Measurements from ENCODE around the gene MRPS15. TPM values are rescaled to one million over a fixed set of nuclear protein-coding genes. Genes with fewer than 3 reads are reported as not detected.

The MRPS15 gene
- 77.0 to 98.3 TPM (median 83.0 TPM) in 5 replicates for total RNA-seq (2022; extraction: Qiagen RNA extraction; ENCODE audit: low read depth)

GRCh38 chr1:36463803-36464604 lies at the start of gene MRPS15:
MRPS15 (minus strand) TSS chr1:36464384; CDS start chr1:36464275, 109 bp downstream.

GRCh38 chr1:36482724-36483388 lies 18.7 kb upstream of the MRPS15 start, which contains the start of gene CSF3R:
CSF3R (minus strand) TSS chr1:36482913; CDS start chr1:36479496, 3,417 bp downstream.

GRCh38 chr1:36450270-36450918 lies 13.8 kb downstream of the MRPS15 start, which contains the start of gene OSCP1:
OSCP1 (minus strand) TSS chr1:36450451; CDS start chr1:36450369, 82 bp downstream.

Other genes with a start within 250 kb of the MRPS15 start
- gene THRAP3, start 239.9 kb downstream of the MRPS15 start, total RNA-seq (2022; extraction: Qiagen RNA extraction; ENCODE audit: low read depth), result 54.3 to 73.4 TPM (median 57.4 TPM) in 5 replicates
- gene SH3D21, start 158.0 kb downstream of the MRPS15 start, total RNA-seq (2022; extraction: Qiagen RNA extraction; ENCODE audit: low read depth), result 1.7 to 2.6 TPM (median 2.0 TPM) in 5 replicates
- 8.4 to 21.8 TPM (median 20.0 TPM) in 5 replicates for gene EVA1B, start 140.7 kb downstream of the MRPS15 start, total RNA-seq (2022; extraction: Qiagen RNA extraction; ENCODE audit: low read depth)
- gene STK40, start 78.5 kb downstream of the MRPS15 start, total RNA-seq (2022; extraction: Qiagen RNA extraction; ENCODE audit: low read depth), result 6.8 to 11.5 TPM (median 10.1 TPM) in 5 replicates
- 36.9 to 52.4 TPM (median 46.4 TPM) in 5 replicates for gene LSM10, start 66.5 kb downstream of the MRPS15 start, total RNA-seq (2022; extraction: Qiagen RNA extraction; ENCODE audit: low read depth)
- 5.5 to 7.0 TPM (median 6.1 TPM) in 5 replicates for gene OSCP1, start 13.9 kb downstream of the MRPS15 start, total RNA-seq (2022; extraction: Qiagen RNA extraction; ENCODE audit: low read depth)
- not detected in 5 replicates for gene CSF3R, start 18.5 kb upstream of the MRPS15 start, total RNA-seq (2022; extraction: Qiagen RNA extraction; ENCODE audit: low read depth)

Measured in A549 treated with RU486 at 1 μM for 4 hours (cell line).